HEK293 (cell line): Measurements from ENCODE around the gene LYPLA2.
A peak's percentile ranks its signal among the peaks of the same experiment; 100 is the strongest.
"Not testable (repeated sequence)": the region's sequence is repeated elsewhere in the genome, so short reads cannot be mapped to it uniquely, and the experiment has no call there.

Experiments used
- CTCF ChIA-PET: fragments of 350-600 bp; formaldehyde crosslinking; extraction: SDS; loops from one replicate; lab custom pipeline; 2021; ENCODE audit warnings: antibody characterized with exemption; lab: Yijun Ruan, JAX
- POLR2A ChIA-PET: fragments of 300-600 bp; formaldehyde crosslinking; extraction: SDS; loops from one replicate; lab custom pipeline; 2020; ENCODE audit warnings: antibody characterized with exemption, inconsistent platforms; lab: Yijun Ruan, JAX
- H3K27ac ChIP-seq: fragments of 200-500 bp; sonication (Bioruptor generic); 2 replicates; pipeline ENCODE4 v1.5.1; 2014; ENCODE audit warnings: low read depth, low read length, control low read depth, inconsistent platforms; ENCODE audit errors: extremely low read depth
- H3K36me3 ChIP-seq, 2 experiments: fragments of 200-500 bp in 1 of 2; sonication (Bioruptor generic) in 1 of 2; 1 replicate in 1 of 2; 2 replicates in 1 of 2; pipeline ENCODE4 v1.5.1; 2014 to 2017; ENCODE audit warnings: inconsistent platforms in 2 of 2, low read length in 2 of 2; ENCODE audit not compliant: control insufficient read depth in 2 of 2, insufficient read depth in 1 of 2
- H3K4me1 ChIP-seq: fragments of 200-500 bp; sonication (Bioruptor generic); 2 replicates; pipeline ENCODE4 v1.5.1; 2014; ENCODE audit warnings: mild to moderate bottlenecking, low read length, inconsistent platforms; ENCODE audit not compliant: control insufficient read depth, insufficient read depth
- H3K4me3 ChIP-seq: 2 replicates; pipeline ENCODE4 v1.5.1; 2011; ENCODE audit warnings: low read depth, mild to moderate bottlenecking, control low read depth, low read length, moderate library complexity
- H3K9me3 ChIP-seq: fragments of 200-500 bp; sonication (Bioruptor generic); 2 replicates; pipeline ENCODE4 v1.5.1; 2014; ENCODE audit warnings: low read depth, low read length, inconsistent platforms; ENCODE audit not compliant: control insufficient read depth, insufficient read depth
- EGR2 ChIP-seq: fragments of 450-650 bp; formaldehyde crosslinking; IDR thresholded peaks from 2 replicates; pipeline ENCODE4 v1.5.1; 2016; ENCODE audit warnings: low read depth, missing biosample characterization, missing genetic modification characterization
- KLF1 ChIP-seq: fragments of 450-650 bp; formaldehyde crosslinking; IDR thresholded peaks from 2 replicates; pipeline ENCODE4 v1.5.1; 2016; ENCODE audit warnings: missing biosample characterization, missing genetic modification characterization
- MYNN ChIP-seq: fragments of 450-650 bp; formaldehyde crosslinking; IDR thresholded peaks from 2 replicates; pipeline ENCODE4 v1.5.1; 2016; ENCODE audit warnings: missing biosample characterization, missing genetic modification characterization, borderline replicate concordance
- SP3 ChIP-seq: fragments of 450-650 bp; formaldehyde crosslinking; IDR thresholded peaks from 2 replicates; pipeline ENCODE4 v1.5.1; 2016; ENCODE audit warnings: missing biosample characterization, missing genetic modification characterization
- SP7 ChIP-seq: fragments of 450-650 bp; formaldehyde crosslinking; IDR thresholded peaks from 2 replicates; pipeline ENCODE4 v1.5.1; 2016; ENCODE audit warnings: missing biosample characterization, missing genetic modification characterization
- YY2 ChIP-seq: fragments of 450-650 bp; formaldehyde crosslinking; IDR thresholded peaks from 2 replicates; pipeline ENCODE4 v1.5.1; 2016; ENCODE audit warnings: missing biosample characterization, missing genetic modification characterization
- ZBTB17 ChIP-seq: fragments of 450-650 bp; formaldehyde crosslinking; IDR thresholded peaks from 2 replicates; pipeline ENCODE4 v1.5.1; 2016; ENCODE audit warnings: missing biosample characterization, missing genetic modification characterization
- ZNF133 ChIP-seq: fragments of 450-650 bp; formaldehyde crosslinking; IDR thresholded peaks from 2 replicates; pipeline ENCODE4 v1.5.1; 2016; ENCODE audit warnings: missing biosample characterization, missing genetic modification characterization
- ZNF138 ChIP-seq: fragments of 450-650 bp; formaldehyde crosslinking; IDR thresholded peaks from 2 replicates; pipeline ENCODE4 v1.5.1; 2016; ENCODE audit warnings: missing biosample characterization, missing genetic modification characterization, borderline replicate concordance
- ZNF335 ChIP-seq: fragments of 450-650 bp; formaldehyde crosslinking; conservative IDR thresholded peaks from 2 replicates; pipeline ENCODE4 v1.5.1; 2016; ENCODE audit warnings: missing biosample characterization, missing genetic modification characterization
- ZNF600 ChIP-seq: fragments of 450-650 bp; formaldehyde crosslinking; IDR thresholded peaks from 2 replicates; pipeline ENCODE4 v1.5.1; 2016; ENCODE audit warnings: missing biosample characterization, missing genetic modification characterization
- ZNF626 ChIP-seq: fragments of 450-650 bp; sonication (Bioruptor Pico); formaldehyde crosslinking; IDR thresholded peaks from 2 replicates; pipeline ENCODE4 v1.5.1; 2018; ENCODE audit warnings: missing biosample characterization, missing genetic modification characterization, inconsistent platforms
- ZNF677 ChIP-seq: fragments of 450-650 bp; IDR thresholded peaks from 2 replicates; pipeline ENCODE4 v1.5.0; 2018; ENCODE audit warnings: missing biosample characterization, mild to moderate bottlenecking, missing genetic modification characterization, moderate library complexity
- ZSCAN16 ChIP-seq: fragments of 450-650 bp; formaldehyde crosslinking; IDR thresholded peaks from 2 replicates; pipeline ENCODE4 v1.5.1; 2016; ENCODE audit warnings: missing biosample characterization, missing genetic modification characterization
- TF ChIP-seq, protein P1 (sequence below): fragments of 450-650 bp; formaldehyde crosslinking; IDR thresholded peaks from 2 replicates; pipeline ENCODE4 v1.5.1; 2017; ENCODE audit warnings: missing biosample characterization, missing genetic modification characterization
- TF ChIP-seq, protein P2 (sequence below): fragments of 450-650 bp; formaldehyde crosslinking; IDR thresholded peaks from 2 replicates; pipeline ENCODE4 v1.5.1; 2016; ENCODE audit warnings: missing biosample characterization, missing genetic modification characterization, borderline replicate concordance
- TF ChIP-seq, protein P3 (sequence below): fragments of 450-650 bp; IDR thresholded peaks from 2 replicates; pipeline ENCODE4 v1.5.1; 2018; ENCODE audit warnings: missing biosample characterization, mild to moderate bottlenecking, missing genetic modification characterization
- TF ChIP-seq, protein P4 (sequence below): fragments of 450-650 bp; formaldehyde crosslinking; IDR thresholded peaks from 2 replicates; pipeline ENCODE4 v1.5.1; 2016; ENCODE audit warnings: missing biosample characterization, missing genetic modification characterization
- TF ChIP-seq, protein P5 (sequence below): fragments of 450-650 bp; formaldehyde crosslinking; IDR thresholded peaks from 2 replicates; pipeline ENCODE4 v1.5.1; 2016; ENCODE audit warnings: missing biosample characterization, missing genetic modification characterization
- TF ChIP-seq, protein P6 (sequence below): fragments of 450-650 bp; formaldehyde crosslinking; IDR thresholded peaks from 2 replicates; pipeline ENCODE4 v1.5.1; 2016; ENCODE audit warnings: missing biosample characterization, missing genetic modification characterization

Gene LYPLA2

DNA sequence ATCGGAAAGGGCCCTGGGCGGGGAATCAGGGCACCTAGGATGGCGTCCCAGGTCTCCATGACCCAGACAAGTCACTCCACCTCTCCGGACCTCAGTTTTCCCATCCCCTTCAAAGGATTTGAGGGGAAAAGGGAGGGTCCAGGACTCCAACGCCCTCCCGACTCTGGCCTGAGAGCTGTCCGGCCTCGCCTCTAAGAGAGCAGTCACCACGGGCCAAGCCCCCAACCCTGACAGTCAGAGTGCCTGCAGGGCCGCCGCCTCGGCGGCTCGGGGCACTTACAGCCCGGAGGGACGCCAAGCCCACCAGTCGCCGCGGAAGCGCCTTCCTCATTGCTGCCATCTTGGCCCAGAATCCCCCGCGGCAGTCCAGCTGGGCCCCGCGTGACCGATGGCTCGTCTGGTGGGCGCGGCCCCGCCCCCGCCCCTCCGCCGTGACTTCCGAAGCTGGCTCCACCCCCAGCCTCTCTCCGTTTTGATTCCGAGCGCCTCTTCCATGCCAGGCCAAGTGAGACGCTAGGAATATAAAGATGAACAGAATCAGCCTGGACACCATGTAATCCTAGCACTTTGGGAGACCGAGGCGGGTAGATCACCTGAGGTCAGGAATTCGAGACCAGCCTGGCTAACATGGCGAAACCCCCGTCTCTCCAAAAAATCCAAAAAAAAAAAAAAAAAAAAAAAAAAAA is 34.3 kb downstream of the LYPLA2 start, which contains the start of gene HMGCL (continued):
- TF ChIP-seq, protein P1, sequence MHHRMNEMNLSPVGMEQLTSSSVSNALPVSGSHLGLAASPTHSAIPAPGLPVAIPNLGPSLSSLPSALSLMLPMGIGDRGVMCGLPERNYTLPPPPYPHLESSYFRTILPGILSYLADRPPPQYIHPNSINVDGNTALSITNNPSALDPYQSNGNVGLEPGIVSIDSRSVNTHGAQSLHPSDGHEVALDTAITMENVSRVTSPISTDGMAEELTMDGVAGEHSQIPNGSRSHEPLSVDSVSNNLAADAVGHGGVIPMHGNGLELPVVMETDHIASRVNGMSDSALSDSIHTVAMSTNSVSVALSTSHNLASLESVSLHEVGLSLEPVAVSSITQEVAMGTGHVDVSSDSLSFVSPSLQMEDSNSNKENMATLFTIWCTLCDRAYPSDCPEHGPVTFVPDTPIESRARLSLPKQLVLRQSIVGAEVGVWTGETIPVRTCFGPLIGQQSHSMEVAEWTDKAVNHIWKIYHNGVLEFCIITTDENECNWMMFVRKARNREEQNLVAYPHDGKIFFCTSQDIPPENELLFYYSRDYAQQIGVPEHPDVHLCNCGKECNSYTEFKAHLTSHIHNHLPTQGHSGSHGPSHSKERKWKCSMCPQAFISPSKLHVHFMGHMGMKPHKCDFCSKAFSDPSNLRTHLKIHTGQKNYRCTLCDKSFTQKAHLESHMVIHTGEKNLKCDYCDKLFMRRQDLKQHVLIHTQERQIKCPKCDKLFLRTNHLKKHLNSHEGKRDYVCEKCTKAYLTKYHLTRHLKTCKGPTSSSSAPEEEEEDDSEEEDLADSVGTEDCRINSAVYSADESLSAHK (tag by site-specific recombination), result no peak
- TF ChIP-seq SP7 (tag by site-specific recombination) (peak; percentile 48; the same call in 1 of the 2 replicates), SP3 (peak; percentile 79), KLF1 (tag by site-specific recombination) (peak; percentile 78), ZNF626 (tag by site-specific recombination) (no peak), ZSCAN16 (tag by site-specific recombination) (no peak), YY2 (peak; percentile 92)
- TF ChIP-seq, protein P2, sequence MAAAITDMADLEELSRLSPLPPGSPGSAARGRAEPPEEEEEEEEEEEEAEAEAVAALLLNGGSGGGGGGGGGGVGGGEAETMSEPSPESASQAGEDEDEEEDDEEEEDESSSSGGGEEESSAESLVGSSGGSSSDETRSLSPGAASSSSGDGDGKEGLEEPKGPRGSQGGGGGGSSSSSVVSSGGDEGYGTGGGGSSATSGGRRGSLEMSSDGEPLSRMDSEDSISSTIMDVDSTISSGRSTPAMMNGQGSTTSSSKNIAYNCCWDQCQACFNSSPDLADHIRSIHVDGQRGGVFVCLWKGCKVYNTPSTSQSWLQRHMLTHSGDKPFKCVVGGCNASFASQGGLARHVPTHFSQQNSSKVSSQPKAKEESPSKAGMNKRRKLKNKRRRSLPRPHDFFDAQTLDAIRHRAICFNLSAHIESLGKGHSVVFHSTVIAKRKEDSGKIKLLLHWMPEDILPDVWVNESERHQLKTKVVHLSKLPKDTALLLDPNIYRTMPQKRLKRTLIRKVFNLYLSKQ (tag by site-specific recombination), result no peak
- TF ChIP-seq, protein P3, sequence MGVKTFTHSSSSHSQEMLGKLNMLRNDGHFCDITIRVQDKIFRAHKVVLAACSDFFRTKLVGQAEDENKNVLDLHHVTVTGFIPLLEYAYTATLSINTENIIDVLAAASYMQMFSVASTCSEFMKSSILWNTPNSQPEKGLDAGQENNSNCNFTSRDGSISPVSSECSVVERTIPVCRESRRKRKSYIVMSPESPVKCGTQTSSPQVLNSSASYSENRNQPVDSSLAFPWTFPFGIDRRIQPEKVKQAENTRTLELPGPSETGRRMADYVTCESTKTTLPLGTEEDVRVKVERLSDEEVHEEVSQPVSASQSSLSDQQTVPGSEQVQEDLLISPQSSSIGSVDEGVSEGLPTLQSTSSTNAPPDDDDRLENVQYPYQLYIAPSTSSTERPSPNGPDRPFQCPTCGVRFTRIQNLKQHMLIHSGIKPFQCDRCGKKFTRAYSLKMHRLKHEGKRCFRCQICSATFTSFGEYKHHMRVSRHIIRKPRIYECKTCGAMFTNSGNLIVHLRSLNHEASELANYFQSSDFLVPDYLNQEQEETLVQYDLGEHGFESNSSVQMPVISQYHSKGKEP (tag by site-specific recombination), result no peak
- TF ChIP-seq, protein P4, sequence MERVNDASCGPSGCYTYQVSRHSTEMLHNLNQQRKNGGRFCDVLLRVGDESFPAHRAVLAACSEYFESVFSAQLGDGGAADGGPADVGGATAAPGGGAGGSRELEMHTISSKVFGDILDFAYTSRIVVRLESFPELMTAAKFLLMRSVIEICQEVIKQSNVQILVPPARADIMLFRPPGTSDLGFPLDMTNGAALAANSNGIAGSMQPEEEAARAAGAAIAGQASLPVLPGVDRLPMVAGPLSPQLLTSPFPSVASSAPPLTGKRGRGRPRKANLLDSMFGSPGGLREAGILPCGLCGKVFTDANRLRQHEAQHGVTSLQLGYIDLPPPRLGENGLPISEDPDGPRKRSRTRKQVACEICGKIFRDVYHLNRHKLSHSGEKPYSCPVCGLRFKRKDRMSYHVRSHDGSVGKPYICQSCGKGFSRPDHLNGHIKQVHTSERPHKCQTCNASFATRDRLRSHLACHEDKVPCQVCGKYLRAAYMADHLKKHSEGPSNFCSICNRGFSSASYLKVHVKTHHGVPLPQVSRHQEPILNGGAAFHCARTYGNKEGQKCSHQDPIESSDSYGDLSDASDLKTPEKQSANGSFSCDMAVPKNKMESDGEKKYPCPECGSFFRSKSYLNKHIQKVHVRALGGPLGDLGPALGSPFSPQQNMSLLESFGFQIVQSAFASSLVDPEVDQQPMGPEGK, result peak; percentile 83
- TF ChIP-seq, protein P5, sequence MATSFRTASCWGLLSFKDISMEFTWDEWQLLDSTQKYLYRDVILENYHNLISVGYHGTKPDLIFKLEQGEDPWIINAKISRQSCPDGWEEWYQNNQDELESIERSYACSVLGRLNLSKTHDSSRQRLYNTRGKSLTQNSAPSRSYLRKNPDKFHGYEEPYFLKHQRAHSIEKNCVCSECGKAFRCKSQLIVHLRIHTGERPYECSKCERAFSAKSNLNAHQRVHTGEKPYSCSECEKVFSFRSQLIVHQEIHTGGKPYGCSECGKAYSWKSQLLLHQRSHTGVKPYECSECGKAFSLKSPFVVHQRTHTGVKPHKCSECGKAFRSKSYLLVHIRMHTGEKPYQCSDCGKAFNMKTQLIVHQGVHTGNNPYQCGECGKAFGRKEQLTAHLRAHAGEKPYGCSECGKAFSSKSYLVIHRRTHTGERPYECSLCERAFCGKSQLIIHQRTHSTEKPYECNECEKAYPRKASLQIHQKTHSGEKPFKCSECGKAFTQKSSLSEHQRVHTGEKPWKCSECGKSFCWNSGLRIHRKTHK, result no peak

DNA sequence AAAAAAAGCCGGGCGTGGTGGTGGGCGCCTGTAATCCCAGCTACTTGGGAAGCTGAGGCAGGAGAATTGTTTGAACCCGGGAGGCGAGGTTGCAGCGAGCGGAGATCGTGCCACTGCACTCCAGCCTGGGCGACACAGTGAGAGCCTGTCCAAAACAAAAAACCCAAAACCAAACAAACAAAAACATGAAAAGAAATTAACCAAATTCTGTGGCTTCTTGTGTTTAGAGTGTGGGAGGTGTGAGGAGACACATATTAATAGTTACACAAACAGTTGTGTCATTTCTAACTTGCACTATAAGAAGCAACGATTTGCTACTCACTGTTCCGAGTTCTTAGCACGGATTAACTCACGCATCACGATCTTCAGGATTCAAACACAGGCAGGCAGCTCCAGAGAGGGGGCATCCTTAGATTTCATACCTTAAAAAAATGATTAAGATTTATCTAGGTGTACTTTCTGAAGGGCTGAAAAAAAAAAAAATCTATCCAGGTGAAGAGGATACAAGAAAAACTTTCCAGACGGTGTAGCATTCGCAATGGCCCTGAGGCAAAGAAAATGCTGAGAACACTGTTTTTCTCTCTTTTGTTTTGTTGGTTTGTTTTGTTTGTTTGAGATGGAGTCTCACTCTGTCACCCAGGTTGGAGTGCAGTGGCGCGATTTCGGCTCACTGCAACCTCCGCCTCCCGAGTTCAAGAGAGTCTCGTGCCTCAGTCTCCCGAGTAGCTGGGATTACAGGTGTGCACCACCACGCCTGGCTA is 35.0 kb downstream of the LYPLA2 start:
- H3K9me3 ChIP-seq, result no peaks in the 10 kb centered on the region
- no peak overlapping the region for H3K27ac ChIP-seq
- H3K4me1 ChIP-seq, result no peaks in the 10 kb centered on the region
- POLR2A ChIA-PET, result interaction anchor here (0.6 to 2.0 kb wide), 14 partner anchors 8 to 218 kb away, joined by 3 to 11 read pairs (median 4); partner anchors contain the start of genes GALE, PITHD1 and PNRC2
- TF ChIP-seq ZNF138 (tag by site-specific recombination) (no peak), ZNF600 (tag by site-specific recombination) (0 out of 2 replicates have a peak, but pooled peaks have one; percentile 27), ZNF133 (no peak), MYNN (tag by site-specific recombination) (no peak), ZNF677 (tag by site-specific recombination) (no peak), ZNF335 (peak; percentile 77), EGR2 (tag by site-specific recombination) (no peak), ZBTB17 (tag by site-specific recombination) (peak; percentile 74)
- TF ChIP-seq, protein P6, sequence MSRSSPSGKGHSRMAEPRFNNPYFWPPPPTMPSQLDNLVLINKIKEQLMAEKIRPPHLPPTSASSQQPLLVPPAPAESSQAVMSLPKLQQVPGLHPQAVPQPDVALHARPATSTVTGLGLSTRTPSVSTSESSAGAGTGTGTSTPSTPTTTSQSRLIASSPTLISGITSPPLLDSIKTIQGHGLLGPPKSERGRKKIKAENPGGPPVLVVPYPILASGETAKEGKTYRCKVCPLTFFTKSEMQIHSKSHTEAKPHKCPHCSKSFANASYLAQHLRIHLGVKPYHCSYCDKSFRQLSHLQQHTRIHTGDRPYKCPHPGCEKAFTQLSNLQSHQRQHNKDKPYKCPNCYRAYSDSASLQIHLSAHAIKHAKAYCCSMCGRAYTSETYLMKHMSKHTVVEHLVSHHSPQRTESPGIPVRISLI (tag by site-specific recombination), result peak; percentile 98
- CTCF ChIA-PET, result interaction anchor here (0.6 to 5.7 kb wide), 6 partner anchors 13 to 204 kb away, joined by 3 to 80 read pairs (median 4); no protein-coding TSS in a partner anchor
- H3K4me3 ChIP-seq, result no peak overlapping the region
- no peaks in the 10 kb centered on the region for H3K36me3 ChIP-seq

DNA sequence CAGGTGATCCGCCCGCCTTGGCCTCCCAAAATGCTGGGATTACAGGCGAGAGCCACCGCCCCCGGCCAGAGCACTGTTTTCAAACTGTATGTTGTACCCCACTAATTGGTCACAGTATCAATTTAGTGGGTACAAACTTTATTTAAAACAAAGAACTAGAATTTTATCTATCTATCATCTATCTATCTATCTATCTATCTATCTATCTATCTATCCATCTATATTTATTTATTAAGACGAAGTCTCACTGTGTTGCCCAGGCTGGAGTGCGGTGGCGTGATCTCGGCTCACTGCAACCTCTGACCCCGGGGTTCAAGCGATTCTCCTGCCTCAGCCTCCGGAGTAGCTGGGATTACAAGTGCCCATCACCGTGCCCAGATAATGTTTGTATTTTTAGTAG is 35.6 kb downstream of the LYPLA2 start:
- H3K36me3 ChIP-seq, result not testable (repeated sequence)
- ChIA-PET POLR2A (interaction anchor here (1.7 kb wide), 1 partner anchor 49 kb away, joined by 9 read pairs; the partner anchor contains the start of gene PITHD1), CTCF (interaction anchor here (0.6 to 5.7 kb wide), 3 partner anchors 16 to 105 kb away, joined by 3 to 80 read pairs (median 4); no protein-coding TSS in a partner anchor)

More for the DNA sequence above, 35.6 kb downstream of the LYPLA2 start:
- not testable (repeated sequence) for H3K27ac ChIP-seq, H3K4me1 ChIP-seq, H3K4me3 ChIP-seq, H3K9me3 ChIP-seq
